ENCODE measurements around the gene ZNF277.

GRCh38 chr7:112365551-112365950 lies 159.1 kb downstream of the ZNF277 start:
- TF ChIP-seq POLR2A (IDR thresholded peaks at IDR 0.05; ENCODE audit: low read depth) (no peak), CTCF (IDR thresholded peaks at IDR 0.05) (no peak), POLR2AphosphoS5 (IDR thresholded peaks at IDR 0.05) (no peak)

Data from esophagus muscularis mucosa (tissue), 3 donors.